SK-N-SH (cell line): ENCODE measurements around the gene RBM47. TPM values are rescaled to one million over a fixed set of nuclear protein-coding genes. Genes with fewer than 3 reads are reported as not detected.
"Not testable (repeated sequence)": the region's sequence is repeated elsewhere in the genome, so short reads cannot be mapped to it uniquely, and the experiment has no call there.

Experiments used
- CTCF ChIA-PET: fragments of 300-600, 350-600 bp; formaldehyde crosslinking; extraction: SDS; loops from one replicate; lab custom pipeline; 2021; lab: Yijun Ruan, JAX
- POLR2A ChIA-PET: fragments of 350-600 bp; sonication (Branson Sonifier 250); formaldehyde crosslinking; extraction: SDS; loops from one replicate; lab custom pipeline; 2020; ENCODE audit warnings: antibody characterized with exemption, inconsistent platforms; lab: Yijun Ruan, JAX
- DNase-seq: peaks from one replicate; pipeline ENCODE4 v3.0.0; 2012
- H2AFZ ChIP-seq: fragments of 200-600 bp; sonication (generic); 2 replicates; pipeline ENCODE4 v1.8.1; 2016; ENCODE audit warnings: antibody characterized with exemption, mild to moderate bottlenecking, low read depth
- H3F3A ChIP-seq: fragments of 200-600 bp; sonication (generic); replicated peaks from 2 replicates; pipeline ENCODE3; 2016; ENCODE audit warnings: antibody characterized with exemption, mild to moderate bottlenecking; ENCODE audit not compliant: insufficient read depth
- H3K27ac ChIP-seq, 2 experiments: fragments of 200-500 bp in 1 of 2; fragments of 200-600 bp in 1 of 2; sonication (Bioruptor generic) in 1 of 2; sonication (generic), shearing (Covaris generic) in 1 of 2; 2 replicates each; pipeline versions ENCODE4 v1.5.1 to v1.6.1; 2014 to 2016; ENCODE audit warnings: low read depth in 2 of 2, inconsistent platforms in 1 of 2, low read length in 1 of 2, mild to moderate bottlenecking in 1 of 2, mixed read lengths in 1 of 2
- H3K27me3 ChIP-seq: fragments of 200-600 bp; sonication (generic), shearing (Covaris generic); 2 replicates; pipeline ENCODE4 v1.6.1; 2016; ENCODE audit warnings: mixed run types; ENCODE audit not compliant: insufficient read depth
- H3K36me3 ChIP-seq, 2 experiments: fragments of 200-500 bp in 1 of 2; fragments of 200-600 bp in 1 of 2; sonication (Bioruptor generic) in 1 of 2; sonication (generic) in 1 of 2; replicated peaks in 1 of 2; 2 replicates each; pipeline versions ENCODE3 to v1.5.1; 2014 to 2016; ENCODE audit warnings: low read length in 1 of 2, mild to moderate bottlenecking in 1 of 2; ENCODE audit not compliant: insufficient read depth in 2 of 2, control insufficient read depth in 1 of 2
- H3K4me1 ChIP-seq, 2 experiments: fragments of 200-500 bp in 1 of 2; fragments of 200-600 bp in 1 of 2; sonication (Bioruptor generic) in 1 of 2; sonication (generic), shearing (Covaris generic) in 1 of 2; 2 replicates each; pipeline versions ENCODE4 v1.5.1 to v1.6.1; 2014 to 2016; ENCODE audit warnings: low read depth in 1 of 2, low read length in 1 of 2, mixed run types in 1 of 2; ENCODE audit not compliant: insufficient read depth in 2 of 2, control insufficient read depth in 1 of 2
- H3K4me2 ChIP-seq: fragments of 200-600 bp; sonication (generic), shearing (Covaris generic); 2 replicates; pipeline ENCODE4 v1.6.1; 2017; ENCODE audit warnings: mixed run types
- H3K4me3 ChIP-seq, 2 experiments: fragments of 200-500 bp in 1 of 2; fragments of 200-600 bp in 1 of 2; sonication (Bioruptor generic) in 1 of 2; sonication (generic), shearing (Covaris generic) in 1 of 2; 2 replicates each; pipeline versions ENCODE4 v1.5.1 to v1.8.1; 2014 to 2016; ENCODE audit warnings: low read depth in 2 of 2, inconsistent platforms in 1 of 2, low read length in 1 of 2, mild to moderate bottlenecking in 1 of 2, mixed read lengths in 1 of 2, moderate library complexity in 1 of 2
- H3K79me2 ChIP-seq: fragments of 200-600 bp; sonication (generic); 2 replicates; pipeline ENCODE4 v1.8.1; 2017; ENCODE audit warnings: mild to moderate bottlenecking; ENCODE audit not compliant: insufficient read depth
- H3K9ac ChIP-seq: fragments of 200-600 bp; sonication (generic); 2 replicates; pipeline ENCODE4 v1.6.1; 2017; ENCODE audit warnings: mixed run types
- H3K9me2 ChIP-seq: fragments of 200-600 bp; sonication (generic); 2 replicates; pipeline ENCODE4 v1.6.1; 2017; ENCODE audit warnings: mixed run types
- H3K9me3 ChIP-seq: fragments of 200-600 bp; sonication (generic); 2 replicates; pipeline ENCODE4 v1.6.1; 2017; ENCODE audit warnings: mixed run types, mild to moderate bottlenecking, moderate library complexity
- H4K20me1 ChIP-seq: fragments of 200-600 bp; sonication (generic); 2 replicates; pipeline ENCODE4 v1.6.1; 2017; ENCODE audit warnings: mild to moderate bottlenecking, mixed run types; ENCODE audit not compliant: insufficient read depth
- CTCF ChIP-seq: fragments of 200-600 bp; sonication (generic); IDR thresholded peaks from 2 replicates; pipeline ENCODE4 v1.6.1; 2017; ENCODE audit warnings: antibody characterized with exemption, mild to moderate bottlenecking, moderate library complexity
- ELF1 ChIP-seq: IDR thresholded peaks from 2 replicates; pipeline ENCODE4 v1.4.0; 2012
- EZH2phosphoT487 ChIP-seq: fragments of 200-600 bp; sonication (generic); IDR thresholded peaks from 2 replicates; pipeline ENCODE4 v1.6.1; 2017; ENCODE audit warnings: low read depth, mixed run types, mild to moderate bottlenecking, antibody characterized with exemption, moderate library complexity, borderline replicate concordance
- FOSL2 ChIP-seq: IDR thresholded peaks from 2 replicates; pipeline ENCODE4 v1.4.0; 2012; ENCODE audit warnings: low read depth, mild to moderate bottlenecking, moderate library complexity, borderline replicate concordance
- GATA2 ChIP-seq: sonication (generic); formaldehyde crosslinking; IDR thresholded peaks from 2 replicates; pipeline ENCODE4 v1.5.0; 2020; ENCODE audit warnings: mild to moderate bottlenecking, missing genetic modification reagents
- JUND ChIP-seq: IDR thresholded peaks from 2 replicates; pipeline ENCODE4 v1.4.0; 2012
- MXI1 ChIP-seq: IDR thresholded peaks from 2 replicates; pipeline ENCODE4 v1.6.1; 2012; ENCODE audit warnings: mild to moderate bottlenecking, low read depth, low read length, improper control_type of control experiment
- NFIC ChIP-seq: IDR thresholded peaks from 2 replicates; pipeline ENCODE4 v1.4.0; 2012; ENCODE audit warnings: borderline replicate concordance
- NRF1 ChIP-seq: IDR thresholded peaks from 2 replicates; pipeline ENCODE4 v1.6.1; 2012; ENCODE audit warnings: low read depth, mild to moderate bottlenecking, low read length
- USF1 ChIP-seq: IDR thresholded peaks from 2 replicates; pipeline ENCODE4 v1.4.0; 2012; ENCODE audit warnings: low read depth, borderline replicate concordance
- WGBS: methylation state at CpG from one replicate; pipeline ENCODE4 v1.1.6; 2017; ENCODE audit warnings: low lambda C conversion rate; 5-methylcytosine and 5-hydroxymethylcytosine counted together
- polyA plus RNA-seq, 3 experiments: library from polyadenylated mRNA; depleted of rRNA; stranded (reverse); fragments of >200 nt; gene quantifications; 2 replicates each; pipeline ENCODE4 v1.2.3, GENCODE V29; 2012

The RBM47 gene
- polyA plus RNA-seq, 1 of the 3 experiments (the other 2 are of a cell fraction), result 6.8 TPM

GRCh38 chr4:40628888-40629287 lies 776 bp downstream of the RBM47 start:
- Histone ChIP-seq H3K4me1 (no peaks in the 10 kb centered on the region; a peak in 2 of 4 replicates), H3K27me3 (no peaks in the 10 kb centered on the region), H2AFZ (peak overlapping the region; percentile 94), H3K4me2 (peak overlapping the region; percentile 80), H3K4me3 (peak overlapping the region; percentile 64 to 70; a peak in 3 of 4 replicates), H3K79me2 (no peaks in the 10 kb centered on the region), H3K9me2 (no peaks in the 10 kb centered on the region), H3K36me3 (no peaks in the 10 kb centered on the region), H3K27ac (peak overlapping the region in 1 of 2 experiments; percentile 55; a peak in 1 of 4 replicates), H3F3A (peaks cover 4% of the 10 kb centered on the region), H4K20me1 (no peaks in the 10 kb centered on the region), H3K9ac (peak overlapping the region; percentile 69; the same call in 1 of the 2 replicates), H3K9me3 (no peaks in the 10 kb centered on the region)
- ChIA-PET POLR2A (no interaction called here), CTCF (interaction anchor here (1.5 kb wide), 1 partner anchor 62 kb away, joined by 4 read pairs; no protein-coding TSS in a partner anchor)
- DNase-seq, result no peak
- WGBS, result 32% methylated on average over 6 of the region's 6 CpGs
- TF ChIP-seq GATA2 (CRISPR knock-in tag) (no peak), FOSL2 (no peak), MXI1 (no peak), USF1 (no peak), CTCF (no peak), NFIC (no peak), JUND (no peak), EZH2phosphoT487 (no peak), NRF1 (no peak), ELF1 (no peak)

DNA sequence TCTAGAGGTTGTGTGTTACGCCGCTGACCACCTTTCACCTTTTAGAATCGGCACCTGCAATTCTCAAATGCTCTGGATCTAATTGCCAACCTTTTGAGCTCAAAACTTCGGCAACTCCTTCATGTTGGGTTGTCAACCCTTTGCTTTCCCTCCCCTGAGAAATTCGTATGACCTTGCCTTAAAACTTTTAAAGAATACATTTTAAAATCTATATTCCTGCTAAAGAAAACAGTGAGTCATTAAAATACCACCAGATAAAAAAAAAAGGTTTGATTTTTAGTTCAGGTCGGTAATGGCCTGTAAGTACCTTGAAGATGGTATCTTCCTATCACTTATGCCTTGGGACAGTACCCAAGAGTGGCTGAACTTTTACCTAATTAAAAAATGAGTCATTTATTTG lies 1.3 kb downstream of the RBM47 start:
- H3K4me2 ChIP-seq, result peak overlapping the region; percentile 80
- CTCF ChIA-PET, result interaction anchor here (1.5 kb wide), 1 partner anchor 63 kb away, joined by 4 read pairs; no protein-coding TSS in a partner anchor
- H3K9ac ChIP-seq, H3K4me1 ChIP-seq, H2AFZ ChIP-seq, H3K9me3 ChIP-seq, H3K9me2 ChIP-seq, H3K79me2 ChIP-seq, H3K27me3 ChIP-seq, H4K20me1 ChIP-seq, H3K27ac ChIP-seq, DNase-seq, H3F3A ChIP-seq, POLR2A ChIA-PET, H3K36me3 ChIP-seq: not testable (repeated sequence)
- peak overlapping the region; percentile 31 to 70; a peak in 2 of 4 replicates for H3K4me3 ChIP-seq
- 46% methylated on average over 6 of the region's 6 CpGs for WGBS
